Natural killer cell (primary cell): Measurements from ENCODE around the gene LRRN2. TPM values are rescaled to one million over a fixed set of nuclear protein-coding genes. Genes with fewer than 3 reads are reported as not detected.
"Not testable (repeated sequence)": the region's sequence is repeated elsewhere in the genome, so short reads cannot be mapped to it uniquely, and the experiment has no call there.

ENCODE experiments used
- ATAC-seq, 3 donors: fragments of 150-1000 bp in 2 of 3; fragments of 200-7000 bp in 1 of 3; cut with Tn5 transposase; 1 replicate in 1 of 3; 2 replicates in 2 of 3; pipeline ENCODE4 v1.10.0; 2021; ENCODE audit warnings: mild to moderate bottlenecking in 2 of 3, moderate library complexity in 2 of 3
- DNase-seq, 2 donors: peaks; one replicate each; pipeline versions ENCODE4 v3.0.0 to v3.0.0-alpha.2; 2013 to 2021; ENCODE audit warnings: mixed read lengths in 1 of 2
- H3K27ac ChIP-seq: one replicate; pipeline ENCODE4 v1.5.1; 2013; ENCODE audit warnings: mild to moderate bottlenecking, low read length
- H3K27me3 ChIP-seq: one replicate; pipeline ENCODE4 v1.6.1; 2013; ENCODE audit warnings: low read length; ENCODE audit not compliant: control insufficient read depth, insufficient read depth
- H3K36me3 ChIP-seq: one replicate; pipeline ENCODE4 v1.6.1; 2013; ENCODE audit warnings: low read length; ENCODE audit not compliant: control insufficient read depth, insufficient read depth
- H3K4me1 ChIP-seq: one replicate; pipeline ENCODE4 v1.6.1; 2013; ENCODE audit warnings: low read length; ENCODE audit not compliant: control insufficient read depth, insufficient read depth
- H3K4me3 ChIP-seq: one replicate; pipeline ENCODE4 v1.5.1; 2013; ENCODE audit warnings: low read length
- H3K9me3 ChIP-seq: one replicate; pipeline ENCODE4 v1.6.1; 2013; ENCODE audit warnings: low read length; ENCODE audit not compliant: control insufficient read depth, insufficient read depth
- H3K27ac Mint-ChIP-seq, 2 donors: one replicate each; pipeline ENCODE4 v1.8.0; 2022; ENCODE audit warnings: mild to moderate bottlenecking in 2 of 2, mixed read lengths in 2 of 2, moderate library complexity in 1 of 2
- H3K27me3 Mint-ChIP-seq, 2 donors: one replicate each; pipeline ENCODE4 v1.8.0; 2022; ENCODE audit warnings: low read depth in 2 of 2, mixed read lengths in 2 of 2
- H3K36me3 Mint-ChIP-seq: one replicate; pipeline ENCODE4 v1.8.0; 2022; ENCODE audit warnings: mixed read lengths
- H3K4me1 Mint-ChIP-seq, 2 donors: one replicate each; pipeline ENCODE4 v1.8.0; 2022; ENCODE audit warnings: mixed read lengths in 2 of 2
- H3K4me3 Mint-ChIP-seq: one replicate; pipeline ENCODE4 v1.8.0; 2022; ENCODE audit warnings: mild to moderate bottlenecking, moderate library complexity, mixed read lengths
- H3K9me3 Mint-ChIP-seq, 2 donors: one replicate each; pipeline ENCODE4 v1.8.0; 2022; ENCODE audit warnings: mixed read lengths in 2 of 2
- CTCF ChIP-seq: fragments of 200-600 bp; IDR thresholded peaks from one replicate; pipeline ENCODE4 v1.8.0; 2022; ENCODE audit warnings: antibody characterized with exemption
- WGBS: methylation state at CpG from one replicate; pipeline ENCODE4 v1.1.7; 2013; ENCODE audit warnings: missing lambda C conversion rate; ENCODE audit not compliant: insufficient coverage; 5-methylcytosine and 5-hydroxymethylcytosine counted together
- intact Hi-C: fragments of 100-400 bp; cut with micrococcal nuclease; formaldehyde crosslinking; loops from one replicate; pipeline ENCODE4 v1.14.2; 2022
- total RNA-seq, 4 donors: library from RNA; stranded (reverse); fragments of 120-200 nt in 1 of 4; gene quantifications; one replicate each; pipeline versions ENCODE4 v1.2.3 to v1.2.4, GENCODE V29; 2013 to 2022

LRRN2 gene
- total RNA-seq, 3 donors from 2014 or later (not counting 1 experiment from before 2014, with no cell fraction given): 0.10 to 0.27 TPM; not detected in 1

DNA sequence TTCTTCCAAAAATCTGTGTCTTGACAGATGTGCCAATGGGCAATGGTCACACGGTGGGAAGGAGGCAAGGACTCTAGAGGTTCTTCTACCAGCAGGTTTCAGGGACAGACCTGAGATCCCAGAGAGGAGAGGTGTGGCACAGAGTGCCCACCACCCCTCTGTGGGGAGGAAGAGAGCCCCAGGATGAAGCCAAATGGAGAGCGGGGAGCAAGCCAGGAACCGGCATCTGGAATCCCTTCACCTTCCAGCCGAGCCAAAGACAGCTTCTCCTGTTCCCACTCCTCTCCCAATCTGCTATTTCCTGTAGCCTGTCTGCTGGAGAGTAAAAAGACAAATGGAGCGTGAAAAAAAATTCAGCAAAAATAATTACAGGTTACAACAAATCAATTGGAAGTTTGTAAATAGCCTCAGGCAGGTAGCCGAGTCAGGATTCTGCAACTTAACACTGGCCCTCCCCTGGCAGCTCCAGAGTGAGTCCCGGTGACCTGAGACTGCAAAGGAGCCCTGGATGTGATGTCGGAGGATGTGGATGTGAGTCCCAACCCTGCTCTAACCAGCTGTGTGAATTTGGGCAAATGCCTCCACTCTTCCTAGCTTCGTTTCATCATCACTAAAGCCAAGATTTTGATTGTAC lies 45.4 kb upstream of the LRRN2 start:
- Mint-ChIP-seq H3K4me1 (no peaks in the 10 kb centered on the region), H3K4me3 (no peak overlapping the region), H3K27me3 (peaks cover 17 to 36% of the 10 kb centered on the region in 2 donors), H3K27ac (no peak overlapping the region), H3K9me3 (no peaks in the 10 kb centered on the region), H3K36me3 (no peaks in the 10 kb centered on the region)
- Histone ChIP-seq H3K27me3 (peaks cover 4% of the 10 kb centered on the region), H3K9me3 (no peaks in the 10 kb centered on the region), H3K4me3 (no peak overlapping the region), H3K36me3 (no peaks in the 10 kb centered on the region), H3K27ac (no peak overlapping the region), H3K4me1 (no peaks in the 10 kb centered on the region)
- intact Hi-C loops: no loop called here
- no peak for TF ChIP-seq CTCF
- no peak for DNase-seq
- 66% methylated on average over 8 of the region's 9 CpGs for WGBS
- ATAC-seq: no peak

DNA sequence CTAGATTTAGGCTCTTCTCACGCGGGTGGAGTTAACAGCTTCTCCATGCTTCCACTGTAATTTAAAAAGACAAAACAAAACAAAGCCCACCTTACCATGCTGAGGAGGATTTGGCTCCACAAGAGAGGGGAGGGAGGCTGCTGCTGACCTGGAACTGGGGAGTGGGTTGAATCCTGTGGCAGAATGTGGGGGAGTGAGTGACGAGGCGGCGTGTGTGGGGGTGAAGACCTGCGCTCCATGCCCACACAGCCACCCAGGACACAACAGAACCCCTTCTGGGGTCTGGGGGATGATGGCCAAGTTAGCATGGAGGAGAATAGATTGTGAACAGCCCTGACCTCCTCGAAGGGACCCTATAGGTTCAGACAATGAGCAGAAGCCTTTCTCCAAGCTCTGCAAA lies 44.0 kb upstream of the LRRN2 start:
- Mint-ChIP-seq H3K27me3 (peaks cover 17 to 24% of the 10 kb centered on the region in 2 donors), H3K9me3 (no peaks in the 10 kb centered on the region), H3K36me3 (no peaks in the 10 kb centered on the region), H3K4me3 (no peak overlapping the region), H3K27ac (no peak overlapping the region), H3K4me1 (no peaks in the 10 kb centered on the region)
- Histone ChIP-seq H3K4me3 (no peak overlapping the region), H3K27ac (no peak overlapping the region), H3K36me3 (no peaks in the 10 kb centered on the region), H3K27me3 (peaks cover 4% of the 10 kb centered on the region), H3K4me1 (no peaks in the 10 kb centered on the region), H3K9me3 (no peaks in the 10 kb centered on the region)
- WGBS: 79% methylated on average over 3 of the region's 7 CpGs
- DNase-seq: no peak
- ATAC-seq: no peak
- intact Hi-C loops: no loop called here
- TF ChIP-seq CTCF: no peak

GRCh38 chr1:204728456-204728855 lies 42.9 kb upstream of the LRRN2 start:
- intact Hi-C loops: no loop called here
- 88% methylated on average over 2 of the region's 3 CpGs for WGBS
- H3K9me3 ChIP-seq: no peaks in the 10 kb centered on the region
- H3K4me1 ChIP-seq: no peaks in the 10 kb centered on the region
- Mint-ChIP-seq H3K4me1 (peaks cover 0 to 7% of the 10 kb centered on the region in 2 donors), H3K27ac (no peak overlapping the region), H3K27me3 (peaks cover 10 to 17% of the 10 kb centered on the region in 2 donors), H3K36me3 (no peaks in the 10 kb centered on the region), H3K9me3 (no peaks in the 10 kb centered on the region), H3K4me3 (no peak overlapping the region)
- no peak overlapping the region for H3K27ac ChIP-seq
- no peaks in the 10 kb centered on the region for H3K36me3 ChIP-seq
- H3K27me3 ChIP-seq: no peaks in the 10 kb centered on the region
- DNase-seq (no peak), ATAC-seq (no peak)
- no peak for TF ChIP-seq CTCF
- no peak overlapping the region for H3K4me3 ChIP-seq

DNA sequence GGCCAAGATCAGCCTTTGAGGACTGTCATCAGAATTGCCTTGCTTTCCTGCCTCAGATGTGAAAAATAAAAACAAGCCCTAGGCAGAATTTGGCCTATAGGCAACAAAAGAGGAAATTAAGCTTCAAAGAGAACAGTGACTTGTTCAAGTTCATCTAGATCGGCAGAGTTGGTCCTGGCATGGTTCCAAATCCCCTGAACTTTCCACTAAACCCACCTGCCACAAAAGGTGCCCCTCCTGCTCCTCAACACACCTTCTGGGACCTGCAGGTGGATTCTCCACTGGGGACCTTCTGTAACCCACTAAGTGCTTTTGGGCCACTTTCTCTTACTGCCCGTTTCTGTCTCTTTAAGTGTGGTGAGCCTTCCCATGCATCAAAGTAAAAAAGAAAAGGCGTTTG lies 42.5 kb upstream of the LRRN2 start:
- TF ChIP-seq CTCF: no peak

DNA sequence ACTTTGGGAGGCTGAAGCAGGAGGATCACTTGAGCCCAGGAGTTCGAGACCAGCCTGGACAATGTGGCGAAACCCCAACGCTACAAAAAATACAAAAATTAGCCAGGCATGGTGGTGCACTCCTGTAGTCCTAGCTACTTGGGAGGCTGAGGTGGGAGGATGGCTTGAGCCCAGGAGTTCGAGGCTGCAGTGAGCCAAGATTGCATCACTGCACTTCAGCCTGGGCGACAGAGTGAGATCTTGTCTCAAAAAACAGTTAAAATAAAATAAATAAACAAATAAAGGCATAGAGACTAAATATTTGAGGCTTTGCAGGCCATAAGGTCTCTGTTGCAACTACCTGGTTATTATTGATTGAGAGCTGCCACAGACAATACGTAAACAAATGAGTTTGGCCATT lies 41.9 kb upstream of the LRRN2 start:
- H3K4me3 ChIP-seq, H3K9me3 ChIP-seq, H3K4me3 Mint-ChIP-seq, H3K4me1 ChIP-seq, intact Hi-C loops, DNase-seq, H3K27me3 ChIP-seq, H3K27ac ChIP-seq, ATAC-seq, H3K36me3 Mint-ChIP-seq, H3K27ac Mint-ChIP-seq, H3K9me3 Mint-ChIP-seq, H3K27me3 Mint-ChIP-seq, H3K36me3 ChIP-seq: not testable (repeated sequence)
- WGBS: 92% methylated on average over 4 of the region's 6 CpGs
- H3K4me1 Mint-ChIP-seq: peaks cover 7 to 15% of the 10 kb centered on the region in 2 donors

More for the DNA sequence above, 42.5 kb upstream of the LRRN2 start:
- 82% methylated on average over 3 of the region's 3 CpGs for WGBS
- H3K4me1 Mint-ChIP-seq: peaks cover 3 to 11% of the 10 kb centered on the region in 2 donors
- no peaks in the 10 kb centered on the region for H3K9me3 Mint-ChIP-seq
- H3K36me3 Mint-ChIP-seq: no peaks in the 10 kb centered on the region
- DNase-seq: no peak
- no peaks in the 10 kb centered on the region for H3K4me1 ChIP-seq
- H3K36me3 ChIP-seq: no peaks in the 10 kb centered on the region
- no peak overlapping the region for H3K4me3 Mint-ChIP-seq
- intact Hi-C loops: no loop called here
- no peak for ATAC-seq
- no peak overlapping the region for H3K27ac Mint-ChIP-seq
- no peak overlapping the region for H3K27ac ChIP-seq
- H3K4me3 ChIP-seq: no peak overlapping the region
- H3K9me3 ChIP-seq: no peaks in the 10 kb centered on the region
- no peaks in the 10 kb centered on the region for H3K27me3 ChIP-seq
- peaks cover 10 to 16% of the 10 kb centered on the region in 2 donors for H3K27me3 Mint-ChIP-seq
